Loucy (cell line): ENCODE data around the gene GIPC2.

Experiments
- CTCF ChIP-seq: fragments of 200-600 bp; sonication (generic); conservative IDR thresholded peaks from 2 replicates; pipeline ENCODE4 v1.5.1; 2014; ENCODE audit warnings: mild to moderate bottlenecking, antibody characterized with exemption, low read length
- EZH2phosphoT487 ChIP-seq: fragments of 200-600 bp; IDR thresholded peaks from 2 replicates; pipeline ENCODE4 v1.6.1; 2018; ENCODE audit warnings: antibody characterized with exemption, mild to moderate bottlenecking, moderate library complexity, borderline replicate concordance

DNA sequence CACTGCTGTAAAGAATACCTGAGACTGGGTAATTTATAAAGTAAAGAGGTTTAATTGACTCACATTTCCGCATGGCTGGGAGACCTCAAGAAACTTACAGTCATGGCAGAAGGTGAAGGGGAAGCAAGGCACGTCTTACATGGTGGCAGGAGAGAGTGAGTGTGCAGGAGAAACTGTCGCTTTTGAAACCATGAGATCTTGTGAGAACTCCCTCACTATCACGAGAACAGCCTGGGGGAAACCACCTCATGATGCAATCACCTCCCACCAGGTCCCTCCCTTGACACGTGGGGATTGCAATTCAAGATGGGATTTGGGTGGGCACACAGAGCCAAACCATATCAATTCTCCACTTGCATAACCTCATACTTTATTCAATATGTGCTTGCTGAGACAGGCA, 76.6 kb downstream of the GIPC2 start:
- TF ChIP-seq CTCF, result no peak
- no peak for TF ChIP-seq EZH2phosphoT487
